ENCODE data around the gene ATOSA.

ATOSA gene

DNA sequence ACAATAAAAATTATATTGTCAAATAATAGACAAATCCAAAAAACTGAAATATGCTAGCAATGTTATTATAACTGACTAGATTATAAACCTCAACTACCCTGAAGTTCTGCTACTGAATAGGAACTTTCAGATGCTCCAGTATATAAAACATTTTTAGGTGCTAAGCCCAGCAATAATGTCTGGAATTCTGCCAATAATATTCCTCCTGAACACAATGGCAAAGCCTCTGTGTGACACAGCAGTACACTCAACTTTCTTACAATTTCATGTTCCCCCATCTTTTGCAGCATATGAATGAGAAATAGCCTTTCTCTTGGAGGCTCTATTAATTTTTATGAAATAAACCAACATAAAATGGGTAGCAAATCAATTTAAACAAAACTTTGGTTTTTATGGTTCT is 29.5 kb downstream of the ATOSA start:
- no peak for DNase-seq

DNA sequence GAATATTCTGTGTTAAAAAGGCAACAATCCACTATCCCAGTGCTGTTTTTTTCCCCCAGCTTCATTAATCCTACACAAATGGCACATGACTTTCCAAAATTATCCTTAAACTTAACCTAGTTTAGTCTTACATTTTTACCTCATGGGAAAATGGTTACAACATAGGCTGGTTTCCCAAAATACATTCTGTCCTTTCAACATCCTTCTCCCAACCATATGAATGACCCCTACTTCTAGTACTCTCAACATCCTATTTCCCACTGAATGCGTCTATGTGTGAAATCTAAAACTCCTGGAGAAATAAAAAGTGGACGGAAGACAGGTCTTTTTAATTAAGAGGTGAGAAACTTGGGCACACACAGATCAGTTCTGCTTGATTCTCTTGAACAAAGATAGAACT is 33.3 kb downstream of the ATOSA start:
- DNase-seq, result no peak

DNA sequence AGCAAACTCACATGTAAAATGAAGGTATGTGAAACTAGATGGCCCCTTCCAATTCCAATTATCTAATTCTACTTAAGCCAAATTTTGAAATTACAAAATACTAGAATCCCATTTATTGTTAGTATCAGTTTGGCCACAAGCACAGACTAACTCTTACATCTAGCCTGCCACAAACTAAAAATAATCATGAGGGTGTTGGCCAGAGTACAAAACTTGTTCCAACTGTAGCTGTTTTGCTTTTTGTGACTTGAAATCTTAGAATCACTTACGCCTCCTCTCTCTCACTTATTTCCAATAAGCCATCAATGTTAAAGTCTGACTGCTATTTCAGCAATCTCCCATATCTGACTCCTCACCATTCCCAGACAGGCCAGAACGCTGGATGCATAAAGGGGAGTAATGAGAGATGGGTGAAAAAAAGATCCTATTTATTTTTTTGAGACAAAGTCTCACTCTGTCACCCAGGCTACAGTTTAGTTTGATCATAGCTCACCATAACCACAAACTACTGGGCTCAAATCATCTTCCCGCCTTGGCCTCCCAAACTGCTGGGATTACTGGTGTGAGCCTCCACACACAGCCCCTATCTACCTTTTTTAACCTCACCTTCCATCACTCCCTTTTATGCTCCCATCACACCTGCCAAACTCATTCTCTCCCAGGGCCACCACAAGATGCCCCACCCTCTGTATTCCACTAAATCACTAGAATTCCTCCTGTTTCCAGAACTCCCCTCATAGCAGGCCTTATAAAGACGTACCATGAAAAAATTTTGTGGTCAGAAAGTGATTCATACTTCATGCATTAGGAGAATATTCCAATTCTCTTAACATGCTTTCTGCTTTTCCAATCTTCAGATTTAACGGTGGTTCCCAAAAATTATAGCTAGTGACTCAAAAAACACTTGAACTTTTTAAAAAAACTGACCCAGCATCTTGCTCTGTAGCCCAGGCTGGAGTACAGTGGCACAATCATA is 36.5 kb downstream of the ATOSA start:
- DNase-seq, result no peak

DNA sequence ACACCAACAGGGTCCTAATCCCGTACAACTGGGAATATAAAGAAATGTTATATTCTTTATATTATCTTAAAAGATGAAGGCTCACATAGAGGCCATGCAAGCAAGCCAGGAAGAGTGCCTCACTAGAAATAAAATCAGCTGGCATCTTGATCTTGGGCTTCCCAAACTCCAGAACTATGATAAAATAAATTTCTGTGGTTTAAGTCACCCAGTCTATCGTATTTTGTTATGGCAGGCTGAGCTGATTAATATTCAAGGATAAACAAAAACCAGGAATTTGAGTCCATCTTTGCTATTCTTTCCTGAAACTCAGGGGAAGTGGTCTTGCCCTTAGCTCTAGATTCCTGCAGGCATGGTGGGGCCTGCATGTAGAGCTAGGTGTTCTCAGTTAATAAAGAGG is 42.7 kb downstream of the ATOSA start:
- no peak for DNase-seq

DNA sequence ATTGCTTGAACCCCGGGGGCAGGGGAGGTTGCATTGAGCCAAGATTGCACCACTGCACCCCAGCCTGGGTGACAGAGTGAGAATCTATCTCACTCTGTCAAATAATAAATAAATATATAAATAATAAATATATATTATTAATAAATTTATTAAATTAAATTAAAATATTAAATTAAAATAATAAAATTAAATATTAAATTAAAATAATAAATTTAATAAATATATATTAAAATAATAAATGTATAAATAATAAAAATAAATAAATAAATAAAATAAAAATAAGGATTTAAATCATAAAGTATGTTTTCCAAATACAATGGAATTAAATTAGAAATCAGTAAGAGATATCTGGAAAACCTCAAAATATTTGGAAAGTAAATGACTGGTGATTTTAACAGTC is 43.3 kb downstream of the ATOSA start:
- DNase-seq, result no peak
